GM21717 (cell line): ENCODE measurements around the gene RCN1.

Source experiments
- ATAC-seq: cut with Tn5 transposase; IDR thresholded peaks from one replicate; pipeline ENCODE4 v1.9.1; 2021; ENCODE audit warnings: mild to moderate bottlenecking, moderate library complexity; ENCODE audit not compliant: unreplicated experiment

Gene RCN1

DNA sequence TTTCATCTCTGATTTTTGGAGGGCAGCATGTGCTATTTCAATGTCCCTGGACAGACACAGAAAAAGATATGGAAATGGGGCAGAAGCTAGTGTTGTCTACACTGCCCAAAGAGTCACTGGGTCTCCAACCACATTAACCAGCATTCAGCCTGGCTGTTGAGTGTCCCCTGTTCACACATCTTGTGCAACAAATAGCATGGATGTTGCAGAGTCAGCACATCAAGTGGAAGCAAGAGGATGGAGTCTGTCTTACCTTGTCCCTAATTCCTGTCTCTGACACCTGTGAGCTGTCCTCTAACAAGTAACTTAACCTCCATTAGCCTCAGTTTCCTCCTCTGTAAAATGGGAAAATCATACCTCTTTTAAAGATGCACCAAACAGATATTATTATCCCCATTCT lies 60.2 kb downstream of the RCN1 start:
- ATAC-seq, result no peak

- ATAC-seq, result no peak
Observed at GRCh38 chr11:32152216-32152615, 61.3 kb downstream of the RCN1 start.

DNA sequence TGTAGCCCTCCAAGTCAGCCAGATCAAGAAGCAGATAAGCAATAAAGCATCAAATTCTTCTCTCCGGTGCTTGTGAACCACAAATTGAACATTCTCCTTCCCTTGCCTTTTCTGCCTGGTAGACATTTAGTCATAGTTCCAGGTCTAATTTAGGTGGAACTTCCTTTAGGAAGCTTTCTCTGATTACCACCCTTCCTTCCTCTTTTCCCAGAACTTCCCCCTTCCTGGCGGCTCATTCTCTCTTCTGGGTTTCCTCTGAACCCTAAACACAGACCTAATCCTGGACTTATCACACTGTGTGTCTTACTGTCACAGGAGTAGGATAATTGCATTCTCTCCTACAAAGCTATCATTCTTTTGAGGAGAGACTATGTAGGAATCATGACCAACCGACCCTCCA lies 61.9 kb downstream of the RCN1 start:
- ATAC-seq, result no peak

DNA sequence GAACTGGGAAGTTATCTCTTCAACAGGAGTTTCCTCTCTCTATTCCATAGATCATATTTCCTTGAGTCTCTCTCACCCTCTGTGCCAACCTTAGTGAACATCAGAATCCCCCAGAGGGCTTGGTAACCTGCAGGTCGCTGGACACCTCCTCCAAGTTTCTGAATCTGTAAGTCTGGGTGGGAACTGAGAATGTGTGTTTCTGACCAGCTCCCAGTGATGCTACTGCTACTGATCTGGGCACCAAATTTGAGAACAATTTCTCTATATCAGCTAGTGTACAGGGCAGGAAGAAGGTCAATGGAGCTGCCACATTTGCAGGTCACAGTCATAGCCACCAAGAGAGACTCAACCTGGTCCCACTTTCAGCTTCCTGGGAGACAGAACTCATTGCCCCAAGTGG lies 62.9 kb downstream of the RCN1 start:
- peak; percentile 50 for ATAC-seq

- peak; percentile 33 for ATAC-seq
Observed at GRCh38 chr11:32154275-32154674, 63.4 kb downstream of the RCN1 start.
